IPS-18a (cell line): ENCODE results near the gene ATP1A4.

Source experiments
- H3K27ac ChIP-seq: one replicate; pipeline ENCODE4 v1.5.1; 2013; ENCODE audit warnings: low read length
- H3K27me3 ChIP-seq: one replicate; pipeline ENCODE4 v1.6.1; 2013; ENCODE audit warnings: mild to moderate bottlenecking, low read length; ENCODE audit not compliant: control insufficient read depth, insufficient read depth
- H3K36me3 ChIP-seq: one replicate; pipeline ENCODE4 v1.6.1; 2013; ENCODE audit warnings: low read depth, low read length; ENCODE audit not compliant: control insufficient read depth
- H3K4me1 ChIP-seq: one replicate; pipeline ENCODE4 v1.6.1; 2013; ENCODE audit warnings: low read depth, low read length; ENCODE audit not compliant: control insufficient read depth
- H3K4me3 ChIP-seq: one replicate; pipeline ENCODE4 v1.5.1; 2013; ENCODE audit warnings: low read length
- H3K9ac ChIP-seq: one replicate; pipeline ENCODE4 v1.6.1; 2013; ENCODE audit warnings: mild to moderate bottlenecking, low read length, moderate library complexity
- H3K9me3 ChIP-seq: one replicate; pipeline ENCODE4 v1.6.1; 2013; ENCODE audit warnings: low read depth, low read length; ENCODE audit not compliant: control insufficient read depth

The ATP1A4 gene

GRCh38 chr1:160197231-160197630 is 45.8 kb downstream of the ATP1A4 start:
- H3K9me3 ChIP-seq: no peaks in the 10 kb centered on the region

GRCh38 chr1:160200786-160201185 is 49.4 kb downstream of the ATP1A4 start:
- Histone ChIP-seq H3K9me3 (no peaks in the 10 kb centered on the region), H3K27ac (no peak overlapping the region), H3K4me3 (no peak overlapping the region), H3K36me3 (no peaks in the 10 kb centered on the region), H3K4me1 (peaks cover 6% of the 10 kb centered on the region), H3K27me3 (no peaks in the 10 kb centered on the region), H3K9ac (no peak overlapping the region)

More at GRCh38 chr1:160197231-160197630, 45.8 kb downstream of the ATP1A4 start:
- H3K4me3 ChIP-seq: no peak overlapping the region
- no peak overlapping the region for H3K27ac ChIP-seq
- no peaks in the 10 kb centered on the region for H3K36me3 ChIP-seq
- H3K27me3 ChIP-seq: no peaks in the 10 kb centered on the region
- peaks cover 16% of the 10 kb centered on the region for H3K4me1 ChIP-seq
- H3K9ac ChIP-seq: no peak overlapping the region

- H3K4me3 ChIP-seq: peak overlapping the region; percentile 42
- H3K4me1 ChIP-seq: peaks cover 43% of the 10 kb centered on the region
- no peak overlapping the region for H3K9ac ChIP-seq
- H3K36me3 ChIP-seq: peaks cover 15% of the 10 kb centered on the region
- H3K27me3 ChIP-seq: no peaks in the 10 kb centered on the region
- H3K9me3 ChIP-seq: no peaks in the 10 kb centered on the region
- no peak overlapping the region for H3K27ac ChIP-seq
Measured at GRCh38 chr1:160204526-160205241, 53.3 kb downstream of the ATP1A4 start.

- Histone ChIP-seq H3K27ac (no peak within 1 kb of the TSS), H3K4me1 (peaks cover 51% of the 10 kb centered on the region), H3K4me3 (peak within 1 kb of the TSS; percentile 83), H3K36me3 (peaks cover 20% of the 10 kb centered on the region), H3K9ac (peak within 1 kb of the TSS; percentile 86), H3K27me3 (no peaks in the 10 kb centered on the region), H3K9me3 (no peaks in the 10 kb centered on the region)
Measured at GRCh38 chr1:160205242-160206035, 54.0 kb downstream of the ATP1A4 start, which contains the start of gene PEA15. Gene PEA15, plus strand, starts transcription at chr1:160205384. Its CDS starts 6,161 bp downstream, at chr1:160211545.

- no peaks in the 10 kb centered on the region for H3K27me3 ChIP-seq
- H3K27ac ChIP-seq: no peak overlapping the region
- no peaks in the 10 kb centered on the region for H3K9me3 ChIP-seq
- peaks cover 20% of the 10 kb centered on the region for H3K36me3 ChIP-seq
- peaks cover 56% of the 10 kb centered on the region for H3K4me1 ChIP-seq
- H3K4me3 ChIP-seq: peak overlapping the region; percentile 83
- peak overlapping the region; percentile 86 for H3K9ac ChIP-seq
Measured at GRCh38 chr1:160206036-160206389, 54.6 kb downstream of the ATP1A4 start.

- no peaks in the 10 kb centered on the region for H3K9me3 ChIP-seq
- H3K27ac ChIP-seq: no peak overlapping the region
- H3K9ac ChIP-seq: peak overlapping the region; percentile 86
- no peaks in the 10 kb centered on the region for H3K27me3 ChIP-seq
- H3K4me1 ChIP-seq: peaks cover 56% of the 10 kb centered on the region
- peaks cover 24% of the 10 kb centered on the region for H3K36me3 ChIP-seq
- H3K4me3 ChIP-seq: peak overlapping the region; percentile 83
Measured at GRCh38 chr1:160206421-160207117, 55.2 kb downstream of the ATP1A4 start.

GRCh38 chr1:160207118-160207650 is 55.8 kb downstream of the ATP1A4 start:
- H3K27ac ChIP-seq: no peak overlapping the region
- peaks cover 30% of the 10 kb centered on the region for H3K36me3 ChIP-seq
- H3K9ac ChIP-seq: no peak overlapping the region
- no peaks in the 10 kb centered on the region for H3K27me3 ChIP-seq
- no peaks in the 10 kb centered on the region for H3K9me3 ChIP-seq
- peak overlapping the region; percentile 83 for H3K4me3 ChIP-seq
- H3K4me1 ChIP-seq: peaks cover 56% of the 10 kb centered on the region

GRCh38 chr1:160207771-160208556 is 56.6 kb downstream of the ATP1A4 start:
- H3K9me3 ChIP-seq: no peaks in the 10 kb centered on the region
- no peak overlapping the region for H3K27ac ChIP-seq
- no peak overlapping the region for H3K9ac ChIP-seq
- no peak overlapping the region for H3K4me3 ChIP-seq
- peaks cover 56% of the 10 kb centered on the region for H3K4me1 ChIP-seq
- H3K27me3 ChIP-seq: no peaks in the 10 kb centered on the region
- H3K36me3 ChIP-seq: peaks cover 38% of the 10 kb centered on the region

GRCh38 chr1:160208557-160209320 is 57.3 kb downstream of the ATP1A4 start:
- H3K9me3 ChIP-seq: no peaks in the 10 kb centered on the region
- H3K4me3 ChIP-seq: no peak overlapping the region
- H3K27ac ChIP-seq: no peak overlapping the region
- H3K27me3 ChIP-seq: no peaks in the 10 kb centered on the region
- no peak overlapping the region for H3K9ac ChIP-seq
- H3K4me1 ChIP-seq: peaks cover 56% of the 10 kb centered on the region
- H3K36me3 ChIP-seq: peaks cover 43% of the 10 kb centered on the region

- Histone ChIP-seq H3K4me1 (peaks cover 56% of the 10 kb centered on the region), H3K27ac (no peak overlapping the region), H3K9ac (peak overlapping the region; percentile 7)
Measured at GRCh38 chr1:160209321-160210046, 58.1 kb downstream of the ATP1A4 start.

More at GRCh38 chr1:160209321-160210046, 58.1 kb downstream of the ATP1A4 start:
- no peaks in the 10 kb centered on the region for H3K27me3 ChIP-seq
- peak overlapping the region; percentile 4 for H3K4me3 ChIP-seq
- H3K36me3 ChIP-seq: peaks cover 51% of the 10 kb centered on the region
- H3K9me3 ChIP-seq: no peaks in the 10 kb centered on the region
